HG02610 (cell line): Measurements from ENCODE around the gene CUL4B.
"Not testable (repeated sequence)": the region's sequence is repeated elsewhere in the genome, so short reads cannot be mapped to it uniquely, and the experiment has no call there.

Experiments used
- ATAC-seq: cut with Tn5 transposase; IDR thresholded peaks from one replicate; pipeline ENCODE4 v1.9.1; 2021; ENCODE audit warnings: mild to moderate bottlenecking, moderate library complexity; ENCODE audit not compliant: unreplicated experiment

The CUL4B gene

GRCh38 chrX:120534413-120535205 lies 26.2 kb downstream of the CUL4B start:
- ATAC-seq: no peak

- no peak for ATAC-seq
These were observed 37.9 kb downstream of the CUL4B start for GRCh38 chrX:120522820-120523219.

GRCh38 chrX:120517936-120518335 lies 42.8 kb downstream of the CUL4B start:
- ATAC-seq: no peak

- ATAC-seq: no peak
These were observed 46.5 kb downstream of the CUL4B start for GRCh38 chrX:120514236-120514635.

- ATAC-seq: no peak
These were observed 48.1 kb downstream of the CUL4B start for GRCh38 chrX:120512627-120513026.

- ATAC-seq: no peak
These were observed 48.5 kb downstream of the CUL4B start for GRCh38 chrX:120512222-120512621.

- no peak for ATAC-seq
These were observed 56.2 kb downstream of the CUL4B start for GRCh38 chrX:120504569-120504968.

- ATAC-seq: no peak
These were observed 61.3 kb downstream of the CUL4B start for GRCh38 chrX:120499301-120500072.

- not testable (repeated sequence) for ATAC-seq
These were observed 70.6 kb downstream of the CUL4B start for GRCh38 chrX:120490119-120490518.

GRCh38 chrX:120486786-120487185 lies 74.0 kb downstream of the CUL4B start:
- no peak for ATAC-seq

- peak; percentile 89 for ATAC-seq
These were observed 74.9 kb downstream of the CUL4B start for GRCh38 chrX:120485638-120486520.

GRCh38 chrX:120485315-120485637 lies 75.5 kb downstream of the CUL4B start:
- ATAC-seq: no peak

- no peak for ATAC-seq
These were observed 83.3 kb downstream of the CUL4B start for GRCh38 chrX:120477453-120477852.

GRCh38 chrX:120476714-120477113 lies 84.0 kb downstream of the CUL4B start:
- ATAC-seq: no peak

- not testable (repeated sequence) for ATAC-seq
These were observed 85.3 kb downstream of the CUL4B start for GRCh38 chrX:120475447-120475846.
